NCI-H2029 (cell line): Measurements from ENCODE around the gene SAP130.

Experiments
- DNase-seq: peaks from one replicate; lab custom pipeline; 2025; lab: John Stamatoyannopoulos, UW

Gene SAP130

DNA sequence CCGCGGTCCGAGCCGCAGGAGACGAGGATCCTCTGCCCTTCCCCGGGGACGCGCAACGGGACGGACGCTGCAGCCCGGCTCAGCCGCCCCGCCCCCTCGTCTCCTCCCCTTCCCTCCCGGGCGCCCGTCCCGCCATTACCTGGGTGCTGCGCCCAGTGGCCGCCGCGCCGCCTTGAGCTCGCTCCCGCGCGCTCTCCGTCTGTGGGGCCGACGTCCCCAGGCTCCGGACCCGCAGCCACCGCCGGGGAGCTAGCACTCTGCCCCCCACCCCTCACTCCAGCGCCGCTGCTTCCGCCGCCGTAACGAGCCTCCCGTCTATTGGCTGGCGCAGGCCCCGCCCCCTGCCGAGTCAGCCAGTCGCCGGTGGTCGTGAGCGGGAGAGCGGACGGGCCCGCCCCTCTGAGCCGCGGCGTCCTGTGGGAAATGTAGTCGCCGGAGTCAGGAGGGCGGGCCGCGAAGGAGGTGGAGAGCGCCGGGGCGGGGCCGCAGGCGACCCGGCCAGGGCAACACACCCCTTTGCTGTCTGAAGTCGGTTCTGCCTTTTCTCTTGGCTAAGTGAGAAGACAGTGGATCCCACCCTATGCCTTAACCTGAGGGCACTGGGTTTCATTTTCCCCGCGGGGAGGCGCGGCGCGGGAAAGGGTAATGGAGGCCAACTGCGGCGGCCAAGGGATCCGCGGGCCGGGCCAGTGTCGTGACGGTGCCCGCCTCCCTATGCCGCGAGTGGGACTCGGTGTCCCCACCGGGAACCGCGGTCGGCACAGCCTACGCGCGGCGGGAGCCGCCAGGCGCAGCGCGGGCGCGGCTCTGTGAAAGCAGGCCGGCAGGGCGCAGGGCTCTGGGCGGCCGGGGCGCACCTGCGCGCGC lies at the start of gene SAP130:
Gene SAP130, minus strand, starts transcription at position 259 of the 867 bp plus-strand sequence. CDS start 1,767 bp downstream, outside the sequence.
- DNase-seq = peak; percentile 93

DNA sequence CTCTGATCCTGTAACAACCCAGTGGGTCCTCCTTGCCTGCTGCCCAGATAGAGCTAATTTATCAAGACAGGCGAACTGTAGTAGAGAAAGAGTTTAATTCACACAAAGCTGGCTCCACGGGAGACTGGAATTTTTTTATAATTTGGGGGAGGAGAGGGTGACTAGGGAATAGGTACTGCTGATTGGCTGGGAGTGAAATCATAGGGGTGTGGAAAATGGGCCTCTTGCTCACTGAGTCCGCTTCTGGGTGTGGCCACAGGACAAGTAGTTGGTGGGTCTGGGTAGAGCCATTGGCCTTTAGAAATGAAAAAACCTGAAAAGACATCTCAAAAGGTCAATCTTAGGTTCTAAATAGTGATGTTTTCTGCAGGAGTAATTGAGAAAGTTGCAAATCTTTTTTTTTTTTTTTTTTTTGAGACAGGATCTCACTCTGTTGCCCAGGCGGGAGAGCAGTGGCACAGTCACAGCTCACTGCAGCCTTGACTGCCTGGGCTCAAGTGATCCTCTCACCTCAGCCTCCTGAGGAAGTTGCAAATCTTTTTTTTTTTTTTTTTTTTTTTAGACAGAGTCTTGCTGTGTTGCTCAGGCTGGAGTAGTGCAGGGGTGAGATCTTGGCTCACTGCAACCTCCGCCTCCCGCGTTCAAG lies 48.7 kb upstream of the SAP130 start:
- DNase-seq = no peak

DNA sequence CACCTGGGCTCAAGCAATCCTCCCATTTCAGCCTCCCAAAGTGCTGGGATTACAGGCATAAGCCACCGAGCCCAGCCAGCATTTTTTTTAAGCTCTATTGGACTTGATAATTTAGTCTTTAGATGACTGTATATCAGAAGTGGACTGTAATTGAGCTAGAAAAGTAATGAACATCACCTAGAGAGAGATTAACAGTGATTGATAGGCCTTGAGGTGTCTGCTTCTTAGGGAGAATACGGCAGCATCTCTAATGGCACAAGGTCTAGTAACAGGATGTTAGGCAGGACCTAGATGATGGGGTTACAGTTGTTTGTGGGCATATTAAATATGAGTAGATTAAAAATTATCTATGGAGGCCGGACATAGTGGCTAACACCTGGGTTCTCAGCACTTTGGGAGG lies 45.4 kb upstream of the SAP130 start:
- DNase-seq = no peak

- no peak for DNase-seq
Observed at GRCh38 chr2:128069769-128070168, 41.9 kb upstream of the SAP130 start.

DNA sequence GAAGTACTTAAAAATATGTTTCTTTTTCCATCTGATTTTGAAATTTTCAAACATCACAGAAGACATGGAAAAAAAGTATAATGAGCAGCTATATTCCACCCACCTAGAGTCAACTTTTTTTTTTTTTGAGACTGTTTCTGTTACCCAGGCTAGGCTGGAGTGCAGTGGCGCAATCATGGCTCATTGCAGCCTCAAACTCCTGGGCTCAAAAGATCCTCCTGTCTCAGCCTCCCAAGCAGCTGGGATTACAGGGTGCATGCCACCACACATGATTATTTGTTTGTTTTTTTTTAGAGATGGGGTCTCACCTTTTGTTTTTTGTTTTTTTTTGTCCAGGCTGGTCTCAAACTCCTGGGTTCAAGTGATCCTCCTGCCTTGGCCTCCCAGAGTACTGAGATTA lies 36.5 kb upstream of the SAP130 start:
- no peak for DNase-seq

DNA sequence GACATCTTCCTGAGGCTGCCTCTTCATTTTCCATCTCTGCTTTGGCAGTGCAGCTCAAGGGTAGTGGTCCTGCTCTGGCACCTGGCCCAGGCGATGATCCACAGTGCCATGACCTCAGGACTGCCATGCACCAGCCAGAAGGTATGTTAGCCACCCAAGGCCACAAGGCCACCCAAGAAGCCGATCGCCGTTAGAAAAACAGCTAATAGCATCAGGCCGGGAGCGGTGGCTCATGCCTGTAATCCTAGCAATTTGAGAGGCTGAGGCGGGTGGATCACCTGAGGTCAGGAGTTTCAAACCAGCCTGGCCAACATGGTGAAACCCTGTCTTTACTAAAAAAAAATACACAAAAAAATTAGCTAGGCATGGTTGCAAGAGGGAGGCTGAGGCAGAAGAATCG lies 34.7 kb upstream of the SAP130 start:
- no peak for DNase-seq

GRCh38 chr2:128058114-128058513 lies 30.3 kb upstream of the SAP130 start:
- DNase-seq = no peak

- no peak for DNase-seq
Observed at GRCh38 chr2:128057334-128057733, 29.5 kb upstream of the SAP130 start.

- DNase-seq = no peak
Observed at GRCh38 chr2:128054104-128054885, 26.4 kb upstream of the SAP130 start.

- DNase-seq = no peak
Observed at GRCh38 chr2:128053331-128053730, 25.5 kb upstream of the SAP130 start.

DNA sequence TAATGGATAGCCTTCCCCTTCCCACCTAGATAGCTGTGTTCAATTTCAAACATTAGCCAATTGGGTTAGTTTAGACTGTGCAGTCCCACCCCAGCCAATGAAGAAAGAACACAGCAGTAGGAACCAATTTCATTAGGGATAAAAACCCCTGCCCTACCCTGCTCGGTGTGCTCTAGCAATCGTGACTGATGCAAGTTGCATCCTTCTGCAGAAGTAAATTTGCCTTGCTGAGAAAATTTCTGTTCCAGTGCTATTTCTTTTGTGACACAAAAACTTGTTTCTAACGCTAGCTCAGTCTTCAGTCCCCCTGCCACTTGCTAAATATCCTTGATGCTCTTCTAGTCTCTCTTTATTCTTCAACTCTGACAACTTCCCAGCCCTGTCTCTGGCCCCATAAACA lies 15.2 kb upstream of the SAP130 start:
- no peak for DNase-seq

DNA sequence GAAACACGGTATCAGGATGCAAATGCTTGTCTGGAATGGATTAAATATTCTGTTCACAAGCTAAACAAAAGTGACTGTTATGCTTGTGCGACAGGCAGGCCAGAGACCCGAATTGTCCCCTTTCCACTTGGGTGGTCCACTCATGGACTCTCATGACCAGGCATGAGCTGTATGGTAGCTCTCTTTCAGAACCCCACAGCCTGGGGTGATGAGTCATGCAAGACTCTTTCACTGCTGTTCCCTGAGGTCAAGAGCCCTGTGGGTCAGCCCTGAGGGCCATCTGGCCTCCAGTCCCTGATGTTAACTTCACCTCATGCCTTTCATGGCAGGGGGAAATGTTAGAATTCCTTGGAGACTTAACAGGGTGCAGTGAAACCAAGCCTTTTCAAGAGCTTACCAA lies 13.7 kb upstream of the SAP130 start:
- DNase-seq = no peak

DNA sequence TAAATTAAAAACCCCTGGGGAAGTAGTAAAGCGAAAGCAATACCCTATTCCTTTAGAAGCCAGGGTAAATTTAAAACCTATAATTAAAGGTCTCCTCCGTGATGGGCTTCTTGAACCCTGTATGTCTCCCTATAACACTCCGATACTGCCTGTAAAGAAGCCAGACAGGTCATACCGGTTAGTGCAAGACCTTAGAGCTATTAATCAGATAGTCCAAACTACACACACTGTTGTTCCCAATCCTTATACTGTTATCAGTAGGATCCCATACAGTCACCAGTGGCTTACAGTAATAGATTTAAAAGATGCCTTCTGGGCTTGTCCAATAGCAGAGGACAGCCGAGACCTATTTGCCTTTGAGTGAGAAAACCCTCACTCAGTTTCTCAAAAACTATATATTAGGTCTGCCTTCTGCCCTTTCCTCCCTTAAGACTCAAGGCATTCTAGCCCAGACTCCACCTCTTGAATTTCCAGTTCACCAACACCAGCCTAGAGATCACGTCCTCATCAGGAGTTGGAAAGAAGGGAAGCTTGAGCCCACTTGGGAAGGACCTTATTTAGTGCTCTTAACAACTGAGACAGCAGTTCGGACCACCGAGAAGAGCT lies 12.4 kb upstream of the SAP130 start:
- DNase-seq = no peak

GRCh38 chr2:128039535-128039934 lies 11.7 kb upstream of the SAP130 start:
- DNase-seq = no peak

GRCh38 chr2:128038411-128038810 lies 10.6 kb upstream of the SAP130 start:
- no peak for DNase-seq

DNA sequence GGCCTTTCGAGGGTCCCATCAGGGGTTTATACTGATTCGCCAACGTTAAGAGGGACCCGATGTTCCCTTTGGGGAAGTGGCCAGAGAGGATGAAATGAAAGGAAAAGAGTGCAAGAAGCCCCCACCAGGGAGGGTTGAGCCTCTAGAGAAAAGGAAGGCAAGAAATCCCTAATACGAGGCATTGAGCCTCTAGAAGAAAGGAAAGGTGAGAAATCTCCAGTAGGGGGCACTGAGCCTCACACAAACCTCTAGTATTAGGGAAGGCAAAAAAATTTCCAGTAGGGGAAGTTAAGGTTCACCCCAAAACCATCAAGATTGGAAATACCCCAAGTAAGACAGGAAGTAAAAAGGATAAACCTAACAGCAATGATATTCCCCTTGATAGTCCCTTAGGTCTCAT lies 9.8 kb upstream of the SAP130 start:
- DNase-seq = no peak

- DNase-seq = no peak
Observed at GRCh38 chr2:128036748-128037607, 9.1 kb upstream of the SAP130 start.

DNA sequence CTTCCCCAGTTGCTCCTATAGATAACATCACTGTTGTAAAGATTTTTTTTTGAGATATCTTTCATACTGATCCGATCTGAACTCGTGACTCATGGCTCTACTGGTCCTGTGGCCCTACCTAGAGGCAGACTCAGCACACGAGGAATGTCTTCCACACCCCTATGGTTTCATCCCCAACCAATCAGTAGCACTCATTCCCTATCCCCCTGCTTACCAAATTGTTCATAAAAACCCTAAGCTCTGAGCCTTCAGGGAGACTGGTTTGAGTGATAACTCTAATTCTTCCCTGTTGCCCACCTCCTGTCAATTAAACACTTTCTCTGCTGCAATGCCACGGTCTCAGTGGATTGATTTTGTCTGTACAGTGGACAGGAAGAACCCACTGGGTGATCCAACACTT lies 4.2 kb upstream of the SAP130 start:
- DNase-seq = no peak

DNA sequence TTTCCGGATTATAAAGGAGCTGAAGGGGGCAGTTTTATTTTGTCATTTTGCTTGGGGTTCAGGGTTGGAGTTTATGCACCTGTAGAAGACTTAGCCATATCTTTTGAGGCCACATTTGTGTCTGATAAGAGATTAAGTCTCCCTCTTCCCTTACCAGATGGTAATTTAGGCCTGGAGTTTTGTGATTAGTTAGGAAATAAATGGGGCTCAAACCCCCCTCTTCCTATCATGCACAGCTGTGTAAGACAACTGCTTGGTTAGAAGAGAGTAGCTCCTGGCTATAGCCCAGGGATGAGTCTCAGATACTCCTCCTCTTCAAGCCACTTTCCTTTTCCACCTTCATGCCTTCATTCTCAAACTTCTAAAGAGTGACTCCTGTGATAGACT lies 802 bp upstream of the SAP130 start:
- no peak for DNase-seq

- peak; percentile 95 for DNase-seq
Observed at GRCh38 chr2:128027278-128027800, 520 bp downstream of the SAP130 start.
